ENCODE data around the gene SNAPC2. TPM values are rescaled to one million over a fixed set of nuclear protein-coding genes. Genes with fewer than 3 reads are reported as not detected.

SNAPC2 gene
- total RNA-seq, 1 donor from 2014 or later: 14.4 TPM

DNA sequence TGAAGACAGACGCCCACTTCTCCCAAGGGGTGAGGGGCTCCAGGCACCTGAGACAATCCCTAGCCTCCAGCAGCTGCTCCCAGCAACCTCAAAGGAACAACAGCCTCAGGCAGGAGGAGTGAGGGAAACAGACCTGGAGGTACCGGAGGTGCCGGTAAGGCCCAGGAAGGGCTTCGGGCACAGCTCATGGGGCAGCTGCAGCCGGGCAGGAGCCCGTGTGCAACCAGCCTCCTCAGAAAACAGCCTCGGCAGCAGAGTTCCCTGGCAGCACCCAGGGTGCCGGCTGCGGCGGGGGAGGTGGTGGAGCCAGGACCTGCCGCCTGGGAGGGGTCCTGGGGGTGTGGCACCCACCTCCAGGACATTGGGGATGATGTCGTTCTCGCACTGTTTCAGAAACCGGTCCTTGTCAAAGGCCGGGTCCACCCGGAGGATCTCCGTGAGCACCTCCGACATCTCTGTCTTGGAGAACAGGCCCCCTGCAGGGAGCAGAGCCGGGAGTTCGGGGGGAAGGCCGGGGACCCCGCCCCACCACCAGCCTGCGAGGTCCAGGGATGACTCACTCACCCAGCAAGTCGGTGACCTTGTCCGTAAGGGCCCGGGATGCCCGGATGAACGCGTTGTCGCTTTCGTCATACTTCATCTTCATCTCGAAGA is 12.3 kb downstream of the SNAPC2 start:
- Mint-ChIP-seq H3K4me3 (no peak overlapping the region), H3K4me1 (peaks cover 3% of the 10 kb centered on the region), H3K36me3 (ENCODE audit: low read depth) (peaks cover 65% of the 10 kb centered on the region), H3K27ac (no peak overlapping the region), H3K27me3 (no peaks in the 10 kb centered on the region), H3K9me3 (no peaks in the 10 kb centered on the region)
- no peak for DNase-seq
- ChIA-PET CTCF (no interaction called here), POLR2A (no interaction called here)
- ATAC-seq (ENCODE audit: low read depth): no peak
- intact Hi-C loops (cut with micrococcal nuclease): no loop called here
- TF ChIP-seq, protein P1, sequence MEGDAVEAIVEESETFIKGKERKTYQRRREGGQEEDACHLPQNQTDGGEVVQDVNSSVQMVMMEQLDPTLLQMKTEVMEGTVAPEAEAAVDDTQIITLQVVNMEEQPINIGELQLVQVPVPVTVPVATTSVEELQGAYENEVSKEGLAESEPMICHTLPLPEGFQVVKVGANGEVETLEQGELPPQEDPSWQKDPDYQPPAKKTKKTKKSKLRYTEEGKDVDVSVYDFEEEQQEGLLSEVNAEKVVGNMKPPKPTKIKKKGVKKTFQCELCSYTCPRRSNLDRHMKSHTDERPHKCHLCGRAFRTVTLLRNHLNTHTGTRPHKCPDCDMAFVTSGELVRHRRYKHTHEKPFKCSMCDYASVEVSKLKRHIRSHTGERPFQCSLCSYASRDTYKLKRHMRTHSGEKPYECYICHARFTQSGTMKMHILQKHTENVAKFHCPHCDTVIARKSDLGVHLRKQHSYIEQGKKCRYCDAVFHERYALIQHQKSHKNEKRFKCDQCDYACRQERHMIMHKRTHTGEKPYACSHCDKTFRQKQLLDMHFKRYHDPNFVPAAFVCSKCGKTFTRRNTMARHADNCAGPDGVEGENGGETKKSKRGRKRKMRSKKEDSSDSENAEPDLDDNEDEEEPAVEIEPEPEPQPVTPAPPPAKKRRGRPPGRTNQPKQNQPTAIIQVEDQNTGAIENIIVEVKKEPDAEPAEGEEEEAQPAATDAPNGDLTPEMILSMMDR (IDR thresholded peaks at IDR 0.05): no peak

DNA sequence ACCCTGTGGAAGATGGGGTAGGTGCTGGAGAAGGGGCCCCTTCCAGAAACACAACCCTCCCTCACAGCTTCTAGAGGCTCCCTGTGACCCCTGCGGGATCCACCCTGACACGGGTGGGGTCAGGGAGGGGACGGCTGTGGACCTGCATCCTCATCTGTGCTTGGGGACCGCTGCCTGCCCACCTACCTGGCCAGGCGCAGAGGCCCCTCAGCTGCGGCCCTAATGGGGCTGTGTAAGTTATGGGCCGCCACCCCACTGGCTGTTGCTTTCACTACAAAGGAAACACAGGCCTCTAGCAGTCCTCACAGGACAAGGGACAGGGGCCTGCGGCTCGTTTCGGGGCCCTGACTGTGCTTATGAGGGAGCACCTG is 12.8 kb downstream of the SNAPC2 start:
- TF ChIP-seq, protein P1 (IDR thresholded peaks at IDR 0.05): no peak
- no peak overlapping the region for H3K4me3 Mint-ChIP-seq
- peaks cover 70% of the 10 kb centered on the region for H3K36me3 Mint-ChIP-seq (ENCODE audit: low read depth)
- no peaks in the 10 kb centered on the region for H3K9me3 Mint-ChIP-seq
- DNase-seq: no peak
- H3K27ac Mint-ChIP-seq: no peak overlapping the region
- intact Hi-C loops (cut with micrococcal nuclease): no loop called here
- POLR2A ChIA-PET: no interaction called here
- H3K4me1 Mint-ChIP-seq: peaks cover 3% of the 10 kb centered on the region
- ATAC-seq (ENCODE audit: low read depth): no peak
- H3K27me3 Mint-ChIP-seq: no peaks in the 10 kb centered on the region
- CTCF ChIA-PET: no interaction called here

DNA sequence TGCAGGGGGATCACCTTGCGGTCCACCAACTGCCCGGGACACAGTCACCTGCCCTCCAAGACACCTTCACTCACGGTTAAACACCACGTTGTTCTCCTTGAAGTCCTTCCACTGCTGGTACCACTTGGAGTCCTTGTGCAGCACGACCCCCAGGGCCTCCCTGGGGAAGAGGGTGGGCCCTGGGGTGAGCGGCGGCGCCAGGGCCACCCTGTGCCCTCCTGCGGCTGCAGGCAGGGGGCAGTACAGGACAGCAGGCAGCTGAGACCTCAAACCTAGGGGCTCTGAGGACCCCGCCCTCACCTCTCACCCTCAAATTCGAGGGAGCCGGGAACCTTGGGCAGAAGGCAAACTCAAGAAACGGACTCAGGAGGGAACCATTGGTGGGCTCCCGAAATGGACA is 13.3 kb downstream of the SNAPC2 start:
- peaks cover 75% of the 10 kb centered on the region for H3K36me3 Mint-ChIP-seq (ENCODE audit: low read depth)
- intact Hi-C loops (cut with micrococcal nuclease): no loop called here
- H3K27me3 Mint-ChIP-seq: no peaks in the 10 kb centered on the region
- H3K27ac Mint-ChIP-seq: no peak overlapping the region
- H3K9me3 Mint-ChIP-seq: no peaks in the 10 kb centered on the region
- H3K4me1 Mint-ChIP-seq: peaks cover under 1% of the 10 kb centered on the region
- no peak for ATAC-seq (ENCODE audit: low read depth)
- no peak overlapping the region for H3K4me3 Mint-ChIP-seq
- DNase-seq: no peak
- POLR2A ChIA-PET: no interaction called here
- CTCF ChIA-PET: no interaction called here
- TF ChIP-seq, protein P1 (IDR thresholded peaks at IDR 0.05): no peak

DNA sequence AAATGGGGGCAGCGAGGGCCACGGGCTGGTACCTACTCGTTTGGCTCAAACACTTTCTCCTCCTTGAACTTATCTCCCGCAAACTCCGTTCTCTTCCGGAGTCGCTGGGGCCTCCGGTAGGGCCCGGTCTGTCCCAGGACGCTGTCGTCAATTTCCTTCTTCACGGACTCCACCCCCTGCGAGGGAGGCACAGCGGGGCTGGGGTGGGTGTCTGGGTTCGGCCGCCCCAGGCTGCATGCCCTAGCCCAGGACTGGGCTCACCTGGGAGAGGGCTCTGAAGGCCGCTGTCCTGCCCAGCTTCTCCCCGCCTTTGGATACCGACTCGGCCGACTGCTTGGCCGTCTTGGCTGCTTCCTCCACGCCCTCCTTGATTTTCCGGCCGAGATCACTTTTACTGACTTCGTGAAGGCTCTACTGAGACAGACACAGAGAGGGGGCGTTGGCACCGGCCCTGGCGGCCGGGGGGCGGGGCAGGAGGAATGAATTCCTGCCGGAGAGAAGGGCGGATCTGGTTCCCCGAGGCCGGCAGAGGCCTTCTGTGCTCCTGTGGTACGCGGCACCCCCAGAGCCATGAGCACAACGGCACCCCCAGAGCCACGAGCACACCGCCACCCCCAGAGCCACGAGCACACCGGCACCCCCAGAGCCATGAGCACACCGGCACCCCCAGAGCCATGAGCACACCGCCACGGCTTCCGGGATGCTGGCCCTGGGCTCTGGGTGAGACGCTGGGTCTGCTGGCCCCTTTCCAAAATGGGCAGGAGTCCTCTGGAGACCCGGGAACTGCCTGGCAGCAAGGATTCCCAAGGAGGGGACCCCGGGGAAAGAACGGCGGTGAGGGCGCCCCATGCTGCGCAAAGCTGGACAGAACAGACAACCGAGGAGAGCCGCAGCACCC is 13.9 kb downstream of the SNAPC2 start:
- intact Hi-C loops (cut with micrococcal nuclease): no loop called here
- ATAC-seq (ENCODE audit: low read depth) (no peak), DNase-seq (no peak)
- POLR2A ChIA-PET: interaction anchor here (0.6 to 1.5 kb wide), 2 partner anchors 10 to 328 kb away, joined by 3 to 11 read pairs; partner anchors contain the start of gene TIMM44
- TF ChIP-seq, protein P1 (IDR thresholded peaks at IDR 0.05): no peak
- H3K9me3 Mint-ChIP-seq: no peaks in the 10 kb centered on the region
- no peak overlapping the region for H3K4me3 Mint-ChIP-seq
- no peaks in the 10 kb centered on the region for H3K27me3 Mint-ChIP-seq
- CTCF ChIA-PET: no interaction called here
- H3K36me3 Mint-ChIP-seq (ENCODE audit: low read depth): peaks cover 76% of the 10 kb centered on the region
- peaks cover 3% of the 10 kb centered on the region for H3K4me1 Mint-ChIP-seq
- no peak overlapping the region for H3K27ac Mint-ChIP-seq

DNA sequence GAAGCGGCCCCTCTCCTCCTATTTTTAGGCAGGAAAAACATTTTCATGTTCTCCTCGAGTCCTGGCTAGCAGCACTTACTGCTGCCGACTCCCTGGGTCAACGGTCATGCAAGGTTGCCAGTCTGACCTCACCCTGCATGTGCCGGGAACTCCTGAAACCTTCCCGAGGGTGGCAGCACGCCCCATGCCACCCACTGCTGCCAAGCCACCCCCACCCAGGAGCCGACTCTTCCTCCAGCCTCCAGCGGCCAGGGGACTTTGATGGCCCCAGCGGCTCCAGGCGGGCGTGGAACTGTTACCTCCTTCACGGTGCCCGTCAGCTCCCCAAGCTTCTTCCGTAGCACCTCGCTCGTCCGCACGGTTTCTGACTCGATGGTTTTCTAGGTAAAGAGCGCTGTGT is 14.6 kb downstream of the SNAPC2 start:
- intact Hi-C loops (cut with micrococcal nuclease): no loop called here
- ATAC-seq (ENCODE audit: low read depth) (no peak), DNase-seq (no peak)
- no peak overlapping the region for H3K27ac Mint-ChIP-seq
- no peaks in the 10 kb centered on the region for H3K9me3 Mint-ChIP-seq
- ChIA-PET POLR2A (interaction anchor here (0.6 to 1.5 kb wide), 2 partner anchors 9 to 327 kb away, joined by 3 to 11 read pairs; partner anchors contain the start of gene TIMM44), CTCF (no interaction called here)
- peaks cover 3% of the 10 kb centered on the region for H3K4me1 Mint-ChIP-seq
- H3K4me3 Mint-ChIP-seq: no peak overlapping the region
- H3K27me3 Mint-ChIP-seq: no peaks in the 10 kb centered on the region
- TF ChIP-seq, protein P1 (IDR thresholded peaks at IDR 0.05): no peak
- peaks cover 75% of the 10 kb centered on the region for H3K36me3 Mint-ChIP-seq (ENCODE audit: low read depth)
